SH-SY5Y (cell line): ENCODE results near the gene MALT1.

Source experiments
- GATA2 ChIP-seq: IDR thresholded peaks from 2 replicates; pipeline ENCODE4 v1.6.1; 2011; ENCODE audit warnings: mild to moderate bottlenecking, low read depth, low read length
- GATA3 ChIP-seq: IDR thresholded peaks from 2 replicates; pipeline ENCODE4 v1.6.1; 2011; ENCODE audit warnings: low read depth, mild to moderate bottlenecking, low read length, moderate library complexity

Gene MALT1

GRCh38 chr18:58671111-58671631 lies at the start of gene MALT1:
TSS of gene MALT1 (plus strand) at chr18:58671465. CDS start at chr18:58671644, 179 bp downstream.
- TF ChIP-seq GATA3: no peak
- no peak for TF ChIP-seq GATA2

GRCh38 chr18:58624011-58624410 lies 47.3 kb upstream of the MALT1 start:
- TF ChIP-seq GATA2 (no peak), GATA3 (no peak)

- TF ChIP-seq GATA3: no peak
- TF ChIP-seq GATA2: no peak
Measured at GRCh38 chr18:58625839-58626238, 45.4 kb upstream of the MALT1 start.

GRCh38 chr18:58630071-58630470 lies 41.2 kb upstream of the MALT1 start:
- TF ChIP-seq GATA2 (no peak), GATA3 (no peak)

GRCh38 chr18:58631301-58631700 lies 40.0 kb upstream of the MALT1 start:
- no peak for TF ChIP-seq GATA3
- TF ChIP-seq GATA2: no peak

- TF ChIP-seq GATA3 (no peak), GATA2 (no peak)
Measured at GRCh38 chr18:58632552-58632951, 38.7 kb upstream of the MALT1 start.

GRCh38 chr18:58633874-58634273 lies 37.4 kb upstream of the MALT1 start:
- no peak for TF ChIP-seq GATA3
- TF ChIP-seq GATA2: no peak

GRCh38 chr18:58635891-58636290 lies 35.4 kb upstream of the MALT1 start:
- TF ChIP-seq GATA2 (no peak), GATA3 (no peak)

- no peak for TF ChIP-seq GATA2
- no peak for TF ChIP-seq GATA3
Measured at GRCh38 chr18:58637197-58637596, 34.1 kb upstream of the MALT1 start.

GRCh38 chr18:58637946-58638345 lies 33.3 kb upstream of the MALT1 start:
- no peak for TF ChIP-seq GATA3
- no peak for TF ChIP-seq GATA2

- TF ChIP-seq GATA3 (no peak), GATA2 (no peak)
Measured at GRCh38 chr18:58638441-58638840, 32.8 kb upstream of the MALT1 start.

GRCh38 chr18:58639237-58639636 lies 32.0 kb upstream of the MALT1 start:
- TF ChIP-seq GATA2 (no peak), GATA3 (no peak)

GRCh38 chr18:58639751-58640427 lies 31.4 kb upstream of the MALT1 start:
- TF ChIP-seq GATA3 (no peak), GATA2 (no peak)

- TF ChIP-seq GATA3 (no peak), GATA2 (no peak)
Measured at GRCh38 chr18:58640428-58640805, 30.8 kb upstream of the MALT1 start.

- TF ChIP-seq GATA2 (no peak), GATA3 (no peak)
Measured at GRCh38 chr18:58640891-58641610, 30.2 kb upstream of the MALT1 start.

- TF ChIP-seq GATA2 (no peak), GATA3 (no peak)
Measured at GRCh38 chr18:58645398-58645797, 25.9 kb upstream of the MALT1 start.
